Lung (tissue), 12 donors: ENCODE data around the gene HOXA4. TPM values are rescaled to one million over a fixed set of nuclear protein-coding genes. Genes with fewer than 3 reads are reported as not detected.

Source experiments
- ATAC-seq: fragments of 200-7000 bp; cut with Tn5 transposase; one replicate; pipeline ENCODE4 v1.9.1; 2020; ENCODE audit warnings: moderate number of reproducible peaks; ENCODE audit not compliant: insufficient read depth, low FRiP score
- DNase-seq, 3 donors: peaks; one replicate each; pipeline ENCODE4 v3.0.0-alpha.2; 2013 to 2017
- H3K27ac ChIP-seq, 2 donors: one replicate each; pipeline ENCODE4 v1.5.1; 2013; ENCODE audit warnings: mild to moderate bottlenecking in 2 of 2, moderate library complexity in 2 of 2, control low read depth in 1 of 2, inconsistent platforms in 1 of 2, low read depth in 1 of 2, low read length in 1 of 2
- H3K27me3 ChIP-seq, 3 donors: one replicate each; pipeline ENCODE4 v1.5.1; 2013; ENCODE audit warnings: low read length in 2 of 3; ENCODE audit not compliant: control insufficient read depth in 3 of 3, insufficient read depth in 3 of 3
- H3K36me3 ChIP-seq, 4 donors: one replicate each; pipeline ENCODE4 v1.5.1; 2013; ENCODE audit warnings: low read length in 4 of 4, mild to moderate bottlenecking in 1 of 4, moderate library complexity in 1 of 4; ENCODE audit not compliant: control insufficient read depth in 4 of 4, insufficient read depth in 4 of 4
- H3K4me1 ChIP-seq, 5 donors: one replicate each; pipeline ENCODE4 v1.5.1; 2013; ENCODE audit warnings: low read length in 5 of 5, mild to moderate bottlenecking in 2 of 5, moderate library complexity in 1 of 5; ENCODE audit not compliant: control insufficient read depth in 5 of 5, insufficient read depth in 5 of 5
- H3K4me3 ChIP-seq: one replicate; pipeline ENCODE4 v1.5.1; 2013; ENCODE audit warnings: mild to moderate bottlenecking, control low read depth, moderate library complexity
- H3K9ac ChIP-seq, 2 donors: one replicate each; pipeline ENCODE4 v1.5.1; 2013; ENCODE audit warnings: low read length in 2 of 2, control low read depth in 1 of 2; ENCODE audit not compliant: insufficient read depth in 1 of 2
- H3K9me3 ChIP-seq, 4 donors: one replicate each; pipeline ENCODE4 v1.5.1; 2013; ENCODE audit warnings: low read length in 3 of 4, mild to moderate bottlenecking in 1 of 4, moderate library complexity in 1 of 4; ENCODE audit not compliant: control insufficient read depth in 4 of 4, insufficient read depth in 3 of 4
- WGBS, 2 donors: extraction: QIAGEN DNeasy Blood & Tissue Kit; methylation state at CpG; one replicate each; pipeline ENCODE4 v1.1.7; 2013; 5-methylcytosine and 5-hydroxymethylcytosine counted together
- polyA plus RNA-seq, 2 donors: library from polyadenylated mRNA; stranded (reverse); fragments of 200-250 nt; gene quantifications; one replicate each; pipeline ENCODE4 v1.2.1, GENCODE V29; 2013
- total RNA-seq, 2 donors: library from RNA; depleted of rRNA in 1 of 2; stranded (reverse); fragments of >200 nt in 1 of 2; gene quantifications; one replicate each; pipeline ENCODE4 v1.2.1, GENCODE V29; 2014 to 2021
- TF ChIP-seq, protein P1 (sequence below): IDR thresholded peaks from 2 replicates; pipeline ENCODE4 v1.5.1; 2012; ENCODE audit warnings: mild to moderate bottlenecking; ENCODE audit errors: control extremely low read depth, extremely low read depth
- donor health status: control.
- donor health status: control.
- donor health status: Bipolar disorder and iron deficiency.
- donor health status: healthy.
- donor health status: DM: yes; HTN: yes; CAD: no.

HOXA4 gene
- total and polyA plus RNA-seq, 4 donors, result 2.7 to 6.0 (median 4.1) TPM

DNA sequence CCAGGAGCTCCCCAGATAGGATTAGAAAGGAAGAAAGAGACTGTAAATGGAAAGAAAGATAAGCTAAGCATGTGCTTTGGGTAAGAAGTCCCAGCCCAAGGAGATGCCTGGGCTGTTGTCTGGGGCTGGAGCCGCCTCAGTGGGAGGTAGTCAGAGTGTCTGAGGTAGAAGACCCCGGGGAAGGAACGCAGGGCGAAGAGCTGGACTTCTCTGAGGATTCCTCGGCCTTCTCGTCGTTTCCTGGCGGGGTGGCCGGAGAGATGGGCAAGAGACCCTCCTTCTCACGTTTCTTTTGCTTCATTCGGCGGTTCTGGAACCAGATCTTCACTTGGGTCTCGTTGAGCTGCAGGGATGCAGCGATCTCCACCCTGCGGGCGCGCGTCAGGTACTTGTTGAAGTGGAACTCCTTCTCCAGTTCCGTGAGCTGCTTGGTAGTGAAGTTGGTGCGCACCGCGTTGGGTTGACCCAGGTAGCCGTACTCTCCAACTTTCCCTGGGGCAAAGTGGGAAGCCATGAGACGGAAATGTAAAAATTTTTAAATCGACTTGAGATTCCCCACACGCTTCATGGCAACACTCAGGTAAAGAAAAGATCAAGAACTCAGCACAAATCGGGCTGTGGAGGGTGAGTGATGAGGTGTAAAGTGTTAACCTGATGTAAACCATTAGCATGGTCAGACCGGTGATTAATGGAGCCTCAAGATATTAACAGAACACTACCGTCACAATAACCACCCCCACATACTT lies 36.1 kb downstream of the HOXA4 start:
- Histone ChIP-seq H3K4me3 (no peak overlapping the region), H3K4me1 (peaks cover 0 to 73% (median 9%) of the 10 kb centered on the region in 5 donors), H3K9me3 (no peaks in the 10 kb centered on the region), H3K36me3 (peaks cover 0 to 5% (median 2%) of the 10 kb centered on the region in 4 donors), H3K27me3 (peaks cover 4 to 65% (median 5%) of the 10 kb centered on the region in 3 donors), H3K27ac (no peak overlapping the region), H3K9ac (no peak overlapping the region)
- no peak for ATAC-seq
- WGBS, 2 donors, result 48 to 55% methylated on average over 29 of the region's 29 CpGs
- DNase-seq, result peak in 1 of 3 donors; percentile 17
- TF ChIP-seq, protein P1, sequence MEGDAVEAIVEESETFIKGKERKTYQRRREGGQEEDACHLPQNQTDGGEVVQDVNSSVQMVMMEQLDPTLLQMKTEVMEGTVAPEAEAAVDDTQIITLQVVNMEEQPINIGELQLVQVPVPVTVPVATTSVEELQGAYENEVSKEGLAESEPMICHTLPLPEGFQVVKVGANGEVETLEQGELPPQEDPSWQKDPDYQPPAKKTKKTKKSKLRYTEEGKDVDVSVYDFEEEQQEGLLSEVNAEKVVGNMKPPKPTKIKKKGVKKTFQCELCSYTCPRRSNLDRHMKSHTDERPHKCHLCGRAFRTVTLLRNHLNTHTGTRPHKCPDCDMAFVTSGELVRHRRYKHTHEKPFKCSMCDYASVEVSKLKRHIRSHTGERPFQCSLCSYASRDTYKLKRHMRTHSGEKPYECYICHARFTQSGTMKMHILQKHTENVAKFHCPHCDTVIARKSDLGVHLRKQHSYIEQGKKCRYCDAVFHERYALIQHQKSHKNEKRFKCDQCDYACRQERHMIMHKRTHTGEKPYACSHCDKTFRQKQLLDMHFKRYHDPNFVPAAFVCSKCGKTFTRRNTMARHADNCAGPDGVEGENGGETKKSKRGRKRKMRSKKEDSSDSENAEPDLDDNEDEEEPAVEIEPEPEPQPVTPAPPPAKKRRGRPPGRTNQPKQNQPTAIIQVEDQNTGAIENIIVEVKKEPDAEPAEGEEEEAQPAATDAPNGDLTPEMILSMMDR, result no peak

DNA sequence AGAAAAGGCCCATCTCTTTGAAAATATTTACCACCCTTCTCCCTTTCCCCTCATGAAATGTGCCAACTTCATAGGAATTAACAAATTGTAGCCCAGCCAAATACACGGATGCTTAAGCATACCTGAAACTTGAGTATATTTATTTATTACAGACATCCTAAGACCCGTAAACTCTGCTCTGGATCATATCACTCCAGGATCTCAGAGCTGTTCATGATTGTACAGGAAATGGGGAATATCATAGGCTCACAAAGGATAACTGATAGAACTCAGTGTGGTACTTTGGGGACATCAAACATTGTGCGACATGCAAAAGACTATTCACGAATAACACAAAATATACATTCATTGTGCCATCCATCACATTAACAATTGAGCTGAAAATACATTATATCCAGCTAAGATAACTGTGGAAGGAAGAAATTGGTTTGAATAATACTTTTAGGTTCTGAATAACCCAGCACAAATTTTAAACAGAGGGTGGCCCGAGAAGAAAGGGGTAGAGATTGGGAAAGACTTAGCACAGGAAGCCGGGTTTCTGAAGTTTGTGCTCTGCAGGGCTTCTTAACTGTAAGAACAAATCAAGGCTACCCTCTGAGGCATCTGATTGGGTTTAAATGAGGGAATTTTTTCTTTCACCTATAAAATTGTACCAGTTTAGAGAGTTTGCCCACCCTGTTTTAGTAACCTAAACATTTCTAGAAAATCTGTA lies 37.2 kb downstream of the HOXA4 start:
- no peak overlapping the region for H3K4me3 ChIP-seq
- peaks cover 0 to 68% (median 9%) of the 10 kb centered on the region in 5 donors for H3K4me1 ChIP-seq
- DNase-seq, result peak in 2 of 3 donors; percentile 53 to 55
- no peak for ATAC-seq
- peaks cover 5 to 71% (median 9%) of the 10 kb centered on the region in 3 donors for H3K27me3 ChIP-seq
- H3K9me3 ChIP-seq, result no peaks in the 10 kb centered on the region
- peaks cover 0 to 5% (median 0%) of the 10 kb centered on the region in 4 donors for H3K36me3 ChIP-seq
- TF ChIP-seq, protein P1, result no peak
- H3K9ac ChIP-seq, result no peak overlapping the region
- no peak overlapping the region for H3K27ac ChIP-seq
- 37 to 55% methylated on average over 6 of the region's 6 CpGs for WGBS, 2 donors

DNA sequence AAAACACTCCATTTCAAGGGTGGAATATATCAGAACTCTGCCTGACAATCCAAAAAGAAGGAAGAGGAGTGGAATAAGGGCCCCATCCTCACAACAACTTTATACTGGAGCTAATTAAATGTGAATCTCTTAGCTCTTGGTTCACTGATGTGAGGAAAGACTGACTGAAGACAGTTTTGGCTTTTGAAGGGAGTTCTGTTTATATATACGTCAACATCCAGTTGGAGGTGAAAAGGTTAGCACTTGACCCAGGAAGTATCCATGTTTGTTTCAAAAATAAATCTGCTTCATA lies 37.8 kb downstream of the HOXA4 start:
- no peak overlapping the region for H3K27ac ChIP-seq
- DNase-seq (peak in 2 of 3 donors; percentile 72 to 86), ATAC-seq (no peak)
- H3K36me3 ChIP-seq, result peaks cover 0 to under 1% (median 0%) of the 10 kb centered on the region in 4 donors
- TF ChIP-seq, protein P1, result no peak
- H3K4me3 ChIP-seq, result no peak overlapping the region
- peaks cover 5 to 70% (median 9%) of the 10 kb centered on the region in 3 donors for H3K27me3 ChIP-seq
- H3K9ac ChIP-seq, result no peak overlapping the region
- H3K9me3 ChIP-seq, result peaks cover 0 to 3% (median 0%) of the 10 kb centered on the region in 4 donors
- WGBS, 2 donors, result 60 to 73% methylated on average over 1 of the region's 1 CpG
- peaks cover 0 to 67% (median 6%) of the 10 kb centered on the region in 5 donors for H3K4me1 ChIP-seq
